H1 (cell line): Measurements from ENCODE around the gene DMAC2. TPM values are rescaled to one million over a fixed set of nuclear protein-coding genes. Genes with fewer than 3 reads are reported as not detected.

Experiments
- BACH1 ChIP-seq: IDR thresholded peaks from 2 replicates; pipeline ENCODE4 v1.6.1; 2012; ENCODE audit warnings: low read length, improper control_type of control experiment
- BCL11A ChIP-seq, 2 experiments: IDR thresholded peaks; one replicate each; pipeline ENCODE4 v1.6.1; 2011; ENCODE audit warnings: low read depth in 2 of 2, low read length in 2 of 2, mild to moderate bottlenecking in 2 of 2
- BRCA1 ChIP-seq: IDR thresholded peaks from 2 replicates; pipeline ENCODE4 v1.6.1; 2012; ENCODE audit warnings: low read depth, low read length, improper control_type of control experiment
- EZH2 ChIP-seq: fragments of 200-600 bp; sonication (generic); IDR thresholded peaks from 2 replicates; pipeline ENCODE4 v1.7.1; 2012; ENCODE audit warnings: low read depth, mild to moderate bottlenecking, moderate library complexity, low read length, inconsistent platforms; ENCODE audit not compliant: severe bottlenecking
- GABPA ChIP-seq: IDR thresholded peaks from 2 replicates; pipeline ENCODE4 v1.6.1; 2011; ENCODE audit warnings: mild to moderate bottlenecking, low read length, moderate library complexity, borderline replicate concordance; ENCODE audit not compliant: insufficient read depth
- HDAC2 ChIP-seq, 2 experiments: fragments of 300-600 bp in 1 of 2; sonication (generic) in 1 of 2; IDR thresholded peaks; 2 replicates each; pipeline ENCODE4 v1.6.1; 2011 to 2012; ENCODE audit warnings: low read depth in 2 of 2, low read length in 2 of 2, mild to moderate bottlenecking in 2 of 2, moderate library complexity in 2 of 2, borderline replicate concordance in 1 of 2, inconsistent platforms in 1 of 2
- JUND ChIP-seq: IDR thresholded peaks from 2 replicates; pipeline ENCODE4 v1.6.1; 2011; ENCODE audit warnings: mild to moderate bottlenecking, improper control_type of control experiment, low read length
- KDM1A ChIP-seq: fragments of 200-600, 300-600 bp; sonication (generic); IDR thresholded peaks from 2 replicates; pipeline ENCODE4 v1.7.1; 2016; ENCODE audit warnings: mild to moderate bottlenecking, low read length, borderline replicate concordance
- KDM4A ChIP-seq: IDR thresholded peaks from one replicate; pipeline ENCODE4 v1.7.1; 2012; ENCODE audit warnings: low read depth, mild to moderate bottlenecking, moderate library complexity, low read length, inconsistent platforms; ENCODE audit not compliant: severe bottlenecking
- MAFK ChIP-seq: IDR thresholded peaks from 2 replicates; pipeline ENCODE4 v1.6.1; 2012; ENCODE audit warnings: low read depth, mild to moderate bottlenecking, improper control_type of control experiment, low read length
- POLR2A ChIP-seq, 2 experiments: IDR thresholded peaks; 1 replicate in 1 of 2; 2 replicates in 1 of 2; pipeline ENCODE4 v1.6.1; 2011; ENCODE audit warnings: low read depth in 2 of 2, low read length in 2 of 2, mild to moderate bottlenecking in 2 of 2; ENCODE audit errors: control extremely low read depth in 1 of 2
- POU5F1 ChIP-seq: IDR thresholded peaks from 2 replicates; pipeline ENCODE4 v1.6.1; 2011; ENCODE audit warnings: low read depth, mild to moderate bottlenecking, low read length, moderate library complexity
- RBBP5 ChIP-seq: IDR thresholded peaks from 2 replicates; pipeline ENCODE4 v1.7.1; 2012; ENCODE audit warnings: low read depth, mild to moderate bottlenecking, inconsistent platforms, low read length, moderate library complexity, borderline replicate concordance
- RFX5 ChIP-seq: IDR thresholded peaks from 2 replicates; pipeline ENCODE4 v1.6.1; 2011; ENCODE audit warnings: low read depth, low read length, improper control_type of control experiment, borderline replicate concordance
- RNF2 ChIP-seq: fragments of 200-900, 300-1000 bp; sonication (generic); IDR thresholded peaks from 2 replicates; pipeline ENCODE4 v1.7.1; 2016; ENCODE audit warnings: borderline replicate concordance, low read depth, mild to moderate bottlenecking, antibody characterized with exemption, low read length; ENCODE audit not compliant: poor library complexity, severe bottlenecking; ENCODE audit errors: missing control alignments
- RXRA ChIP-seq: IDR thresholded peaks from 2 replicates; pipeline ENCODE4 v1.6.1; 2011; ENCODE audit warnings: low read depth, mild to moderate bottlenecking, low read length, moderate library complexity; ENCODE audit not compliant: insufficient read depth
- SP1 ChIP-seq: IDR thresholded peaks from 2 replicates; pipeline ENCODE4 v1.6.1; 2011; ENCODE audit warnings: low read depth, low read length
- SP2 ChIP-seq: IDR thresholded peaks from 2 replicates; pipeline ENCODE4 v1.6.1; 2012; ENCODE audit warnings: mild to moderate bottlenecking, low read length, inconsistent platforms
- TAF7 ChIP-seq: optimal IDR thresholded peaks from 2 replicates; pipeline ENCODE3; 2011; ENCODE audit warnings: low read depth, mild to moderate bottlenecking, inconsistent platforms, low read length, moderate library complexity, borderline replicate concordance
- TEAD4 ChIP-seq: IDR thresholded peaks from 2 replicates; pipeline ENCODE4 v1.6.1; 2012; ENCODE audit warnings: low read depth, low read length, inconsistent platforms, mixed read lengths
- YY1 ChIP-seq: IDR thresholded peaks from 2 replicates; pipeline ENCODE4 v1.6.1; 2011; ENCODE audit warnings: low read depth, mild to moderate bottlenecking, low read length
- ZNF274 ChIP-seq: IDR thresholded peaks from 2 replicates; pipeline ENCODE4 v1.7.0; 2012; ENCODE audit warnings: low read length, borderline replicate concordance; ENCODE audit errors: extremely low read depth
- polyA plus RNA-seq, 7 experiments: library from polyadenylated mRNA; depleted of rRNA in 3 of 7; stranded (reverse) in 5 of 7; unstranded in 2 of 7; fragments of >200 nt in 5 of 7; fragments of 200-250 nt in 2 of 7; gene quantifications; 1 replicate in 5 of 7; 2 replicates in 1 of 7; 4 replicates in 1 of 7; pipeline versions ENCODE4 v1.2.1 to v1.2.3, GENCODE V29; 2011 to 2013; ENCODE audit warnings: missing spikeins in 2 of 7, mixed read lengths in 2 of 7
- total RNA-seq: library from RNA; stranded (reverse); fragmentation: NEBNext Ultra II Directional; extraction: Animal tissue kit (Norgen Biotek cat#: 25700); gene quantifications from 2 replicates; pipeline ENCODE4 v1.2.1, GENCODE V29; 2021
- TF ChIP-seq, protein P1 (sequence below): IDR thresholded peaks from 2 replicates; pipeline ENCODE4 v1.6.1; 2011; ENCODE audit warnings: low read depth, mild to moderate bottlenecking, low read length; ENCODE audit not compliant: insufficient read depth

DMAC2 gene
- total and polyA plus RNA-seq, 2 of the 8 experiments (the other 6 are each of a cell fraction or from before 2014, with no cell fraction given): 86.8 to 170 TPM

- TF ChIP-seq RFX5: no peak
- TF ChIP-seq BCL11A (IDR thresholded peaks at IDR 0.05; ENCODE audit: low read depth in 2 of 2, low read length in 2 of 2): no peak
- 0 out of 2 replicates have a peak, but pooled peaks have one; percentile 11 for TF ChIP-seq JUND
- TF ChIP-seq YY1: peak; percentile 94
- TF ChIP-seq POU5F1: no peak
- TF ChIP-seq GABPA: no peak
- TF ChIP-seq POLR2A (IDR thresholded peaks at IDR 0.05; ENCODE audit: control extremely low read depth in 1 of 2, low read depth in 2 of 2, low read length in 2 of 2): peak; percentile 47 to 62
- TF ChIP-seq SP2: no peak
- no peak for TF ChIP-seq ZNF274
- peak in 1 of 2 experiments; percentile 97; a peak in 2 of 4 replicates for TF ChIP-seq HDAC2 (IDR thresholded peaks at IDR 0.05; ENCODE audit: borderline replicate concordance in 1 of 2, low read depth in 2 of 2, low read length in 2 of 2)
- TF ChIP-seq EZH2: no peak
- no peak for TF ChIP-seq MAFK
- no peak for TF ChIP-seq KDM1A
- no peak for TF ChIP-seq RNF2
- TF ChIP-seq SP1: no peak
- peak; percentile 78; the same call in 1 of the 2 replicates for TF ChIP-seq RBBP5
- TF ChIP-seq, protein P1, sequence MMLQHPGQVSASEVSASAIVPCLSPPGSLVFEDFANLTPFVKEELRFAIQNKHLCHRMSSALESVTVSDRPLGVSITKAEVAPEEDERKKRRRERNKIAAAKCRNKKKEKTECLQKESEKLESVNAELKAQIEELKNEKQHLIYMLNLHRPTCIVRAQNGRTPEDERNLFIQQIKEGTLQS: peak; percentile 53; the same call in 1 of the 2 replicates
- TF ChIP-seq TAF7: peak; percentile 39
- peak; percentile 34 for TF ChIP-seq KDM4A
- no peak for TF ChIP-seq BACH1
- no peak for TF ChIP-seq BRCA1
- TF ChIP-seq RXRA: no peak
- no peak for TF ChIP-seq TEAD4
Measured at GRCh38 chr19:41397086-41398049, 42.3 kb downstream of the DMAC2 start, which contains the start of the genes BCKDHA and EXOSC5 (continued).
